HUES6 (cell line): Measurements from ENCODE around the gene VWA8.

Source experiments
- H3K27ac ChIP-seq: 2 replicates; pipeline ENCODE4 v1.7.0; 2013; ENCODE audit warnings: low read depth, mild to moderate bottlenecking, low read length, inconsistent platforms
- H3K27me3 ChIP-seq: 2 replicates; pipeline ENCODE4 v1.6.1; 2013; ENCODE audit warnings: low read length; ENCODE audit not compliant: control insufficient read depth, insufficient read depth
- H3K36me3 ChIP-seq: 2 replicates; pipeline ENCODE4 v1.6.1; 2013; ENCODE audit warnings: low read length; ENCODE audit not compliant: control insufficient read depth, insufficient read depth
- H3K4me1 ChIP-seq: 2 replicates; pipeline ENCODE4 v1.6.1; 2013; ENCODE audit warnings: low read length; ENCODE audit not compliant: control insufficient read depth, insufficient read depth
- H3K4me3 ChIP-seq: 2 replicates; pipeline ENCODE4 v1.5.1; 2013; ENCODE audit warnings: low read depth, low read length
- H3K9ac ChIP-seq: one replicate; pipeline ENCODE4 v1.6.1; 2013; ENCODE audit warnings: mild to moderate bottlenecking, low read length
- H3K9me3 ChIP-seq: 2 replicates; pipeline ENCODE4 v1.6.1; 2013; ENCODE audit warnings: low read depth, low read length; ENCODE audit not compliant: control insufficient read depth, insufficient read depth

Gene VWA8

DNA sequence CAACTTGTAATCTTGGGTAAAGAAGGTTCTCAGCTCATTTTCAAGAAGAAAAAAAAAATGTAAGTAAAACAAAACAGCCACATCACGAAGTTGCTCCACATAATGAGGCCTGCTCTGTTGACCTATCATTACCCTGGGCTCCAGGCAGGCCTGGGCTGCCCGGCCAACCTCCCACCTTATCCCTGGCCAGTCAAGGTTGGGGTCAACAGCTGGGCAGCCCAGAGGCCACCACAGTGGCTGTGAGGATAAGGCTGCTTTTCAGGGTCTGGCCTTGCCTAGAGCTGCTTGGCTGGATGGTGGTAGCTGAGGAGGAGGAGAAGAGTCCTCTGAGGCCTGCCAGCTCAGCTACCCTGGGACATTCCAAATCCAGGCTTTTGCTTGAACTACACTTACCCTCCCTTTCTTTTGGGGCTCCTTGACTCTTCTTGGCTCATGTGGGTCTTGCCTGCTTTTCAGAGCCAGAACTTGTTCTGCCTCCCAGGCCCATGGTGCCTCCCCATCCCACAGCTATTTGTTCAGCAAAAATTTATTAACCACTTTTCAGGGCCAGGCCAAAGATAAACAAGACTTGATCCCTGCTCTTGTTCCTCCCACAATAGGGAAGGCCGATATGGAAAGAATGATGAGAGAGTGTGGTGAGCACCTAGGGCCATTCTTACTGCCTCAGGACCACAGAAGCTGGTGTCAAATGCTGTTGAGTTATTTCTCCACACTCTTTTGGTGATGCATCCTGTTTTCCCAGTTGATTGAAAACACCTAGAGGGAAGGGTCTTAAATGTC lies 401.9 kb downstream of the VWA8 start:
- Histone ChIP-seq H3K27ac (no peak overlapping the region), H3K9me3 (no peaks in the 10 kb centered on the region), H3K27me3 (no peaks in the 10 kb centered on the region), H3K4me3 (no peak overlapping the region), H3K36me3 (no peaks in the 10 kb centered on the region), H3K9ac (no peak overlapping the region), H3K4me1 (no peaks in the 10 kb centered on the region)

DNA sequence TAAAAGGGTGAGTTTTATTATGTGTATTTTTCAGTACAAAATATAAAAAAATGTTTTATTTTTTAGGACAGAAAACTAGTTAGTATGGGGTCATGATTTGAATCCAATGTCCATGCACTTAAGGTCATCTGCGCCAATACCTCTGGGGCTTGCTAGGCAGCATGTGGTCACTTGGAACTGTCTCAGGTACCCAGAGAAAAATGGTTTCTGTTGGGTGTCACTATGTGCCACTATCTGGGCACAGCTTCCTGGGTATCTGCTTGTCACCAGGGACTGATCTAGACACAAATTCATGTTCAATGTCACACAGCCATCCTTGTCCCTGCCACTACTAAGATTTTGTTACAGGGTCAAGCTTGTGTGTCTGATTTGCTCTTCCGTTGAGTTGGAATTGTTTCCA lies 403.2 kb downstream of the VWA8 start:
- no peak overlapping the region for H3K9ac ChIP-seq
- no peak overlapping the region for H3K27ac ChIP-seq
- H3K4me1 ChIP-seq, result no peaks in the 10 kb centered on the region
- H3K9me3 ChIP-seq, result no peaks in the 10 kb centered on the region
- H3K27me3 ChIP-seq, result no peaks in the 10 kb centered on the region
- H3K36me3 ChIP-seq, result no peaks in the 10 kb centered on the region
- no peak overlapping the region for H3K4me3 ChIP-seq

DNA sequence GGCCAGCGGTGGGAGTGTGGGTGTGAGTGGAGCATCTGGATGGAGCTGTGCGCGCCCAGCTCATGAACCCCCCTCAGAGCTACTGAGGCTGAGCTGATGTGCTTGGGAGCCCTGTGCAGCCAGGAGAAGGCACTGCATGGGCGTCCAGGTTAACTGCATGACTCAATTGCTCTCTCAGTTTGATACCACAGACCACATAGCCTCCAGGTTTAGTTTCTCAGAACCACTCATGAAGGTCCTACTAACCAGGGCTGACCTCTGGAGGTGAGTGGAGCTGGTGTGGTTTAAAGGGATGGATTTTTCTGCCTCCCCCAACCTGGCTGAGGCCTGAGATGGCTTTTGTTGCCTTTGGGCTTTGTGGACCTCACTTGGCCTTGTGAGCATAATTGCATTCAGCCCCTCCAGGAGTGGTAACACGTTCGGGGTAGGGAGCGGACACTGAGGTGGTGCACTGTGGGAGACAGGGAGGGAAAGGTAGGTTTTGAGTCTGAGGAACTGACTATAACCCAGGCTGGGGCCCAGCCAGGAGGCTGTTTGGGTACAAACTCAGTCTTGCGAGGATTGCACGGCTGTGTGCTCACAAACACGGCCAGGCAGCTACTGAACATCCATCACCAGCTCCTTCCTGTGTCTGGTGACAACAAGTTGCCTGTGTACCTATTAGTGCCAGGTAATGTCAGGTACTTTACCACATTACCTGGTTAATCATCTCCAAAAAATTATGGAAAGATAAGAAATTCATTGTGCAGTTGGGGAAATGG lies 406.1 kb downstream of the VWA8 start:
- Histone ChIP-seq H3K27me3 (no peaks in the 10 kb centered on the region), H3K27ac (no peak overlapping the region), H3K4me3 (no peak overlapping the region), H3K9ac (no peak overlapping the region), H3K9me3 (no peaks in the 10 kb centered on the region), H3K4me1 (no peaks in the 10 kb centered on the region), H3K36me3 (no peaks in the 10 kb centered on the region)

DNA sequence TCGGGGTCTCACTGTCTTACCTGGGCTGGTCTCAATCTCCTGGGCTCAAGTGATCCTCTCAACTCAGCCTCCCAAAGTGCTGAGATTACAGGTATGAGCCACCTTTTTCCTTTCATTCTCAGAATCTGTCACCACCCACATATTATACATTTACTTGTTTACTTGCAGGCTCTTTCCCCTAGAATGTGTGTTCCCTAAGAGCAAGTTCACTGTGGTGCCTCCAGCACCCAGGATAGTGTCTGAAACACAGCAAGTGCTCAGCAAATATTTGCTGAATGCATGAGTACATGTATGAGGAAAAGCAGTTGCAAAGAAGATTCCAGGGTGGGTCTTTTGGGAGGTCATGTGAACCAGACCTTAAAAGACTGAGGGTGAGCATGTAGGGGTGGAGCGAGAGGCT lies 406.7 kb downstream of the VWA8 start:
- Histone ChIP-seq H3K9me3 (no peaks in the 10 kb centered on the region), H3K4me3 (no peak overlapping the region), H3K36me3 (no peaks in the 10 kb centered on the region), H3K9ac (no peak overlapping the region), H3K27ac (no peak overlapping the region), H3K4me1 (no peaks in the 10 kb centered on the region), H3K27me3 (no peaks in the 10 kb centered on the region)

DNA sequence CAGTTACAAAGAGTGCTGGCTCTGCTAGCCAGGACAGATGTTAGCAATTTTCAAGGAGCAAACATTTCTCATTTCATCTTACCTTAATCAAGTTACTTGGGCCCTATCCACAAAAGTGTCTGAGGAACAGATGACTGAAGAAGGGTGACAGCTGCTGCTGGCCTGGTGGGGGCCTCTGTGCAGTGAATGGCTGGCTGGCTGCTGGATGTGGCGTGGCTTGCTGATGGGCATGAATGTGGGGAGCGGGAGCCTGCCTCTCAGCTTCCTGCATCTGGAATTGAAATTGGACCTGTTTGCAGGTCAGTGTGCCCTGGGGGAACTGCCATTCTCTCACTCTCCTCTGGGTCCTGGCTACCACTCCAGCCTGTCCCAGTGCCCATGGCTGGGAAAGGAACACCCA lies 408.9 kb downstream of the VWA8 start:
- no peak overlapping the region for H3K9ac ChIP-seq
- no peak overlapping the region for H3K4me3 ChIP-seq

DNA sequence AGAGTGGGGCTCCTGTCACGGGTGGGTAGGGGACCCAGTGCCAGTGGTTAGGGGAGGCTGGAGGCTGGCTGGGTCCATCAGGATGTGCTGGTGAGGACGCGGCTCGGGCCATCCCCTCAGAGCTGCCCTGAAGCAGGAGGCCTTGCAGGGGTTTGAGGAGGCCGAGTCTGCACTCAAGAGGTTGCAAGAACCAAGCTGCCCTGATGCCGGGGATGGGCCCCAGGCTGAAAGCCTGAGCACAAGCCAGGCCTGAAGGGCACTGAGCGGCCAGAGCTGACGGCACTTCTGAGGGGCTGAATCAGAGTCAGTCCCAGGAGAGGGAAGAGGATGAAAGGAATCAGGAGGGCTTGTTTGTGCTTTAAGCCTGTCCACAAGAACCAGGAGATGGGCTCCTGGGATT lies 410.6 kb downstream of the VWA8 start:
- no peaks in the 10 kb centered on the region for H3K36me3 ChIP-seq
- no peaks in the 10 kb centered on the region for H3K9me3 ChIP-seq
- peaks cover 11% of the 10 kb centered on the region; the same call in 1 of the 2 replicates for H3K4me1 ChIP-seq
- no peaks in the 10 kb centered on the region for H3K27me3 ChIP-seq
- no peak overlapping the region for H3K27ac ChIP-seq
- no peak overlapping the region for H3K9ac ChIP-seq
- H3K4me3 ChIP-seq, result no peak overlapping the region

More for the DNA sequence above, 408.9 kb downstream of the VWA8 start:
- H3K4me1 ChIP-seq, result peaks cover 10% of the 10 kb centered on the region; the same call in 1 of the 2 replicates
- H3K9me3 ChIP-seq, result no peaks in the 10 kb centered on the region
- no peaks in the 10 kb centered on the region for H3K36me3 ChIP-seq
- no peaks in the 10 kb centered on the region for H3K27me3 ChIP-seq
- H3K27ac ChIP-seq, result no peak overlapping the region

DNA sequence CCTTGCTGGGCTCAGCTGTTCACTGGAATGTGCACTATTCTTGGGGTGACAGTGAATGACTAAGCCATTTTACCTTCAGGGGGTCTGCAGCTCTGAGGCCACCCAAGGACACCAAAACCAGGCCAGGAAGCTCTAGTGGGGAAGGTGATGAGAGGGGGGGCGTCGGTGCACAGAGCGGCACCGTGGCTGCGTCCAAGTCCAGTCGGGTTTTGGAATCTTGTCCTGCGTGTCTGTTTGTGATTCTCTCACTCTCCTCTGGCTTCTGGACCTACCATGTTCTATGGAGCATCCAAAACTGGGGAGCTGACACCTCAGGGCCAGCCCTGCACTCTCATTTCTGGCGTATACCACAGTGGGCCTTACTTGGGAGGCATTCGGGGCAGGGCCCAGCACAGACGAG lies 411.4 kb downstream of the VWA8 start:
- Histone ChIP-seq H3K27ac (no peak overlapping the region), H3K4me1 (peaks cover 11% of the 10 kb centered on the region; the same call in 1 of the 2 replicates), H3K4me3 (no peak overlapping the region), H3K9ac (no peak overlapping the region), H3K27me3 (no peaks in the 10 kb centered on the region), H3K9me3 (no peaks in the 10 kb centered on the region), H3K36me3 (no peaks in the 10 kb centered on the region)

DNA sequence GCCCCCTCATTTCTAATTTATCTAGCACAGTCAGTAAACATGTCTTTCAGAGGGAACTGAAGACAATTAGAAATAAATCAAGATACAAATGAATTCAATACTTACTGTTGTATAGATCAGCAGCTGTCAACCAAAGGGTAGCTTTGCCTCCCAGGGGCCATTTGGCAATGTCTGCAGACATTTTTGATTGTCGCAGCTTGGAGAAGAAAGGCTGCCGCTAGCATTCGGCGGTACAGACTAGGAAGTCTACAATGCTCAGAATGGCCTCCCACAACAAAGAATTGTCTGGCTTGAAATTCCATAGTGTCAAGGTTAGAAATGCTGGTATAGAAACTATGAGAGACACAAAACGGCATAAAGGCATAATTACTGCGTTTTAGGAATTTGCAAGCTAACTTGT lies 412.0 kb downstream of the VWA8 start:
- Histone ChIP-seq H3K4me1 (peaks cover 12% of the 10 kb centered on the region; the same call in 1 of the 2 replicates), H3K4me3 (no peak overlapping the region), H3K36me3 (no peaks in the 10 kb centered on the region)

DNA sequence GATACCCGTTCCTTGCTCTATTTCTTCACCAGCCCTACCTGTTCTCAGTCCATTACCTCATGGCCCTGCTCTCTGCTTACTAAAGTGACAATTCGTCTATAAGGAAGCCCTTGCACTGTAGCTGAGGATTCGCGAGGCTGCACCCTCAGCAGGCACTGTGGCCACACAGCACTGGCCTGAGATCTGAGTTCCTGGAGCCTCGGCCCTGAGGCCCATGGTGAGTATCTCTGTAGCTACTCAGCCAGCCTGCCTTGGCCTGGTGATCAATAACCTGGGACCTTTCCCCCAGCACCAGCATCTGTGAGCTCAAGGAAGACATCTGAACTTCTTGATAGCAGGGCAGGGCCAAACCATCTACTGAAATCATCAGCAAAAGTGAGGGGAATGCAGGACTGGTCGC lies 412.9 kb downstream of the VWA8 start:
- Histone ChIP-seq H3K27me3 (no peaks in the 10 kb centered on the region), H3K9me3 (no peaks in the 10 kb centered on the region)

More for the DNA sequence above, 412.0 kb downstream of the VWA8 start:
- no peaks in the 10 kb centered on the region for H3K9me3 ChIP-seq
- no peak overlapping the region for H3K27ac ChIP-seq
- H3K9ac ChIP-seq, result no peak overlapping the region
- no peaks in the 10 kb centered on the region for H3K27me3 ChIP-seq

DNA sequence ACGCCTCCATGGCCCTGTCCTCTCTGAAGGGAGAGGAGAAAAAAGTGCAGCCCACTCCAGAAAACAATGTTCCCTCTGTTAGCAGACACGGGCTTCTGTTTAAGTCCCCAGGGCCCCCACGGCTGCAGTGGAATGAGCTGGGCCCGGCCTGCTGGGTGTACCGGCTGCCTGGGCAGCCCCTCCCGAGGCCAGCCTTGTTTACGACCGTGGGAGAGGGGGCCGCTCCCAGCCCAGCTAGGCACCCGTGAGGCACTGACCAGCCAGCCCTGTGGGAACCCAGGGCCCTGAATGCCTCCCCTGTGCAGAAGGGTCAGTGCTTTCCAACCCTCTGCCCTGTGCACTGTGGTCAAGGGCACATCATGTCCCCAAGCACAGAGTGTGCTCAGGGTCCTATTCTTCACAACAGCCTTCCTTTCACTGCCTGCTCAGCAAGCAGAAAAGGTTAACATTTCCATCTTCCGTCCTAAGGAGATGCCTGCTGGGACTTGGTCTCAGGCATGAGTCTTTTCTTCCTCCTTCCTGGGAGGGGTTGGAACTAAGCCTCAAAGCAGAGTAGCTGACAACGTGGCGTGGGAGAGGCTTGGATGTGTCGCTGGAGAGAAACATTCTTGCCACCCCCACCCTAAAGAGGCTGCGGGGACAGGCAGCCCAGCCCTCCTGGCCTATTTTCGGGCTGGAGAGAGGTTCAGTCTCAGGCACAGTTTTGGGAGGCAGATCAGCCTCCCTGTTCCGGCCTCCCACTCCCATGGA lies 413.5 kb downstream of the VWA8 start:
- Histone ChIP-seq H3K27me3 (no peaks in the 10 kb centered on the region), H3K36me3 (no peaks in the 10 kb centered on the region), H3K4me3 (no peak overlapping the region), H3K4me1 (peaks cover 17% of the 10 kb centered on the region; the same call in 1 of the 2 replicates), H3K9ac (no peak overlapping the region), H3K9me3 (peaks cover 3% of the 10 kb centered on the region), H3K27ac (no peak overlapping the region)

More for the DNA sequence above, 412.9 kb downstream of the VWA8 start:
- Histone ChIP-seq H3K4me3 (no peak overlapping the region), H3K9ac (no peak overlapping the region), H3K36me3 (no peaks in the 10 kb centered on the region), H3K27ac (no peak overlapping the region), H3K4me1 (peaks cover 17% of the 10 kb centered on the region; the same call in 1 of the 2 replicates)
